HCT116 (cell line): ENCODE measurements around the gene NUP210. TPM values are rescaled to one million over a fixed set of nuclear protein-coding genes. Genes with fewer than 3 reads are reported as not detected.

Experiments
- ATAC-seq: fragments of 200-7000 bp; cut with Tn5 transposase; 2 replicates; pipeline ENCODE4 v1.9.1; 2020; ENCODE audit warnings: mild to moderate bottlenecking, moderate library complexity
- BruUV-seq: library from RNA; stranded (reverse); fragments of 400-500 nt; replicated peaks from 2 replicates; lab custom pipeline; 2021; lab: Mats Ljungman, UMichigan
- CTCF ChIA-PET: fragments of 300-600 bp; sonication (Branson Sonifier 250); formaldehyde crosslinking; loops from one replicate; lab custom pipeline; 2021; ENCODE audit warnings: antibody characterized with exemption; lab: Charles Lee
- POLR2A ChIA-PET: fragments of 300-600, 350-600 bp; sonication (Branson Sonifier 250); formaldehyde crosslinking; loops from one replicate; lab custom pipeline; 2021; ENCODE audit warnings: antibody characterized with exemption; lab: Charles Lee
- RAD21 ChIA-PET, 2 experiments: fragments of 300-600 bp; sonication (Branson Sonifier 250); formaldehyde crosslinking; loops; one replicate each; lab custom pipeline; 2023; ENCODE audit warnings: low total read pairs in 2 of 2; ENCODE audit not compliant: uncharacterized antibody in 2 of 2, unreplicated experiment in 2 of 2, low non-redundant PET in 1 of 2; lab: Charles Lee
- DNase-seq: peaks from one replicate; pipeline ENCODE4 v3.0.0-alpha.2; 2010; ENCODE audit warnings: low read depth, low spot score
- H2AFZ ChIP-seq: fragments of 200-600 bp; shearing (Covaris generic), sonication (generic); 2 replicates; pipeline ENCODE4 v1.6.1; 2017; ENCODE audit warnings: low read depth, mixed run types, mixed read lengths, antibody characterized with exemption, low read length; ENCODE audit not compliant: poor library complexity, severe bottlenecking
- H3K27ac ChIP-seq: 2 replicates; pipeline ENCODE4 v1.5.1; 2012; ENCODE audit warnings: low read depth, low read length
- H3K27me3 ChIP-seq: fragments of 200-600 bp; sonication (generic); 2 replicates; pipeline ENCODE4 v1.6.1; 2016; ENCODE audit warnings: mixed run types, low read length, mixed read lengths; ENCODE audit not compliant: insufficient read depth
- H3K36me3 ChIP-seq, 2 experiments: fragments of 200-500 bp in 1 of 2; fragments of 200-600 bp in 1 of 2; sonication (Bioruptor generic) in 1 of 2; sonication (generic) in 1 of 2; 2 replicates each; pipeline versions ENCODE4 v1.5.1 to v1.6.1; 2014 to 2016; ENCODE audit warnings: low read length in 2 of 2, inconsistent platforms in 1 of 2, mixed read lengths in 1 of 2, mixed run types in 1 of 2; ENCODE audit not compliant: insufficient read depth in 2 of 2, control insufficient read depth in 1 of 2
- H3K4me1 ChIP-seq, 2 experiments: fragments of 200-600 bp in 1 of 2; sonication (generic) in 1 of 2; 2 replicates each; pipeline versions ENCODE4 v1.5.1 to v1.6.1; 2012 to 2017; ENCODE audit warnings: low read length in 2 of 2, inconsistent platforms in 1 of 2, mild to moderate bottlenecking in 1 of 2, mixed read lengths in 1 of 2, mixed run types in 1 of 2, moderate library complexity in 1 of 2; ENCODE audit not compliant: insufficient read depth in 2 of 2, control insufficient read depth in 1 of 2
- H3K4me2 ChIP-seq: fragments of 200-600 bp; sonication (generic); 2 replicates; pipeline ENCODE4 v1.6.1; 2017; ENCODE audit warnings: mixed run types, low read length, mixed read lengths
- H3K4me3 ChIP-seq, 2 experiments: fragments of 200-600 bp in 1 of 2; sonication (generic) in 1 of 2; replicated peaks in 1 of 2; 2 replicates each; pipeline ENCODE4 v1.5.1; 2011 to 2016; ENCODE audit warnings: low read length in 2 of 2, control low read depth in 1 of 2, low read depth in 1 of 2, mild to moderate bottlenecking in 1 of 2, mixed read lengths in 1 of 2, mixed run types in 1 of 2
- H3K79me2 ChIP-seq: fragments of 200-600 bp; sonication (generic); 2 replicates; pipeline ENCODE4 v1.6.1; 2017; ENCODE audit warnings: mild to moderate bottlenecking, mixed run types, low read length, moderate library complexity, mixed read lengths; ENCODE audit not compliant: insufficient read depth
- H3K9ac ChIP-seq: fragments of 200-600 bp; sonication (generic); 2 replicates; pipeline ENCODE4 v1.6.1; 2016; ENCODE audit warnings: low read length, mixed read lengths
- H3K9me2 ChIP-seq: fragments of 200-600 bp; sonication (generic), shearing (Covaris generic); 2 replicates; pipeline ENCODE4 v1.6.1; 2017; ENCODE audit warnings: mixed run types, mild to moderate bottlenecking, moderate library complexity; ENCODE audit not compliant: insufficient read depth
- H3K9me3 ChIP-seq, 2 experiments: fragments of 200-500 bp in 1 of 2; fragments of 200-600 bp in 1 of 2; sonication (Bioruptor generic) in 1 of 2; sonication (generic) in 1 of 2; 2 replicates each; pipeline ENCODE4 v1.6.1; 2014 to 2017; ENCODE audit warnings: low read length in 2 of 2, mixed read lengths in 2 of 2, inconsistent platforms in 1 of 2, low read depth in 1 of 2, mild to moderate bottlenecking in 1 of 2, mixed run types in 1 of 2, moderate library complexity in 1 of 2; ENCODE audit not compliant: control insufficient read depth in 1 of 2, insufficient read depth in 1 of 2
- H4K20me1 ChIP-seq: fragments of 200-600 bp; sonication (generic), shearing (Covaris generic); 2 replicates; pipeline ENCODE4 v1.6.1; 2017; ENCODE audit warnings: mixed run types, mild to moderate bottlenecking, moderate library complexity; ENCODE audit not compliant: insufficient read depth
- CTCF ChIP-seq, 3 experiments: fragments of 200-600 bp in 1 of 3; sonication (generic) in 1 of 3; IDR thresholded peaks in 2 of 3; conservative IDR thresholded peaks in 1 of 3; 2 replicates each; pipeline ENCODE4 v1.5.1; 2012 to 2017; ENCODE audit warnings: low read depth in 2 of 3, low read length in 2 of 3, antibody characterized with exemption in 1 of 3, borderline replicate concordance in 1 of 3, control low read depth in 1 of 3, mild to moderate bottlenecking in 1 of 3, mixed read lengths in 1 of 3, mixed run types in 1 of 3, moderate library complexity in 1 of 3; ENCODE audit not compliant: insufficient read depth in 1 of 3
- ELF1 ChIP-seq: IDR thresholded peaks from 2 replicates; pipeline ENCODE4 v1.6.1; 2012; ENCODE audit warnings: low read depth, borderline replicate concordance
- EZH2phosphoT487 ChIP-seq: fragments of 200-600 bp; IDR thresholded peaks from 2 replicates; pipeline ENCODE4 v1.6.1; 2018; ENCODE audit warnings: antibody characterized with exemption, borderline replicate concordance
- JUND ChIP-seq: IDR thresholded peaks from 2 replicates; pipeline ENCODE4 v1.6.1; 2012
- MAX ChIP-seq: IDR thresholded peaks from 2 replicates; pipeline ENCODE4 v1.6.1; 2012
- POLR2A ChIP-seq: IDR thresholded peaks from 2 replicates; pipeline ENCODE4 v1.7.0; 2011; ENCODE audit warnings: borderline replicate concordance; ENCODE audit not compliant: insufficient read depth, insufficient read length; ENCODE audit errors: extremely low read depth
- RAD21 ChIP-seq: IDR thresholded peaks from 2 replicates; pipeline ENCODE4 v1.6.1; 2012; ENCODE audit warnings: low read depth, mild to moderate bottlenecking
- SP1 ChIP-seq: IDR thresholded peaks from 2 replicates; pipeline ENCODE4 v1.6.1; 2012; ENCODE audit warnings: low read depth
- SRF ChIP-seq: IDR thresholded peaks from 2 replicates; pipeline ENCODE4 v1.6.1; 2012; ENCODE audit warnings: low read depth
- TCF7L2 ChIP-seq: IDR thresholded peaks from 2 replicates; pipeline ENCODE4 v1.7.0; 2011; ENCODE audit warnings: borderline replicate concordance, inconsistent platforms; ENCODE audit not compliant: insufficient read depth, insufficient read length; ENCODE audit errors: extremely low read depth
- ZFX ChIP-seq: fragments of 450-650 bp; IDR thresholded peaks from 2 replicates; pipeline ENCODE4 v1.6.1; 2017
- intact Hi-C: fragments of 100-400 bp; cut with micrococcal nuclease; formaldehyde crosslinking; loops from 2 replicates; pipeline ENCODE4 v1.10.0; 2022
- total RNA-seq: library from RNA; stranded (reverse); gene quantifications from one replicate; pipeline ENCODE4 v1.2.1, GENCODE V29; 2021; ENCODE audit not compliant: unreplicated experiment

NUP210 gene
- total RNA-seq, 1 experiment from 2014 or later = 74.9 TPM

GRCh38 chr3:13405614-13406013 is 14.5 kb downstream of the NUP210 start:
- no peaks in the 10 kb centered on the region for H3K4me1 ChIP-seq
- no peak for TF ChIP-seq CTCF (IDR thresholded peaks at IDR 0.05 in 2 of 3, conservative IDR thresholded peaks at IDR 0.05 in 1 of 3; ENCODE audit: borderline replicate concordance in 1 of 3, insufficient read depth in 1 of 3, low read depth in 2 of 3, low read length in 2 of 3)
- no peak for TF ChIP-seq ZFX
- no peak for TF ChIP-seq ELF1
- no peak for TF ChIP-seq TCF7L2
- TF ChIP-seq MAX = no peak
- TF ChIP-seq POLR2A = no peak
- no peak for TF ChIP-seq SP1
- TF ChIP-seq SRF = no peak
- no peak for TF ChIP-seq EZH2phosphoT487
- no peak for TF ChIP-seq RAD21
- TF ChIP-seq JUND = no peak
- ATAC-seq (no peak), DNase-seq (no peak)
- no peak overlapping the region for H3K4me2 ChIP-seq
- H3K9me2 ChIP-seq = no peaks in the 10 kb centered on the region
- H3K36me3 ChIP-seq = no peaks in the 10 kb centered on the region; a peak in 1 of 4 replicates
- POLR2A ChIA-PET = no interaction called here
- intact Hi-C loops = no loop called here
- H4K20me1 ChIP-seq = no peaks in the 10 kb centered on the region
- H2AFZ ChIP-seq = no peak overlapping the region
- H3K27ac ChIP-seq = no peak overlapping the region
- no peak overlapping the region for H3K4me3 ChIP-seq
- RAD21 ChIA-PET = no interaction called here
- no peak overlapping the region for H3K9ac ChIP-seq
- H3K9me3 ChIP-seq = peaks cover 0 to 3% of the 10 kb centered on the region in 2 experiments; a peak in 1 of 4 replicates
- H3K79me2 ChIP-seq = peaks cover 79% of the 10 kb centered on the region
- no TSS peak for BruUV-seq
- no peaks in the 10 kb centered on the region for H3K27me3 ChIP-seq
- CTCF ChIA-PET = interaction anchor here (1.0 kb wide), 1 partner anchor 11 kb away, joined by 9 read pairs; no protein-coding TSS in a partner anchor
